ENCODE measurements around the gene SLX4IP. TPM values are rescaled to one million over a fixed set of nuclear protein-coding genes. Genes with fewer than 3 reads are reported as not detected.

Gene SLX4IP
- total RNA-seq, 1 experiment from 2014 or later: 11.1 TPM

DNA sequence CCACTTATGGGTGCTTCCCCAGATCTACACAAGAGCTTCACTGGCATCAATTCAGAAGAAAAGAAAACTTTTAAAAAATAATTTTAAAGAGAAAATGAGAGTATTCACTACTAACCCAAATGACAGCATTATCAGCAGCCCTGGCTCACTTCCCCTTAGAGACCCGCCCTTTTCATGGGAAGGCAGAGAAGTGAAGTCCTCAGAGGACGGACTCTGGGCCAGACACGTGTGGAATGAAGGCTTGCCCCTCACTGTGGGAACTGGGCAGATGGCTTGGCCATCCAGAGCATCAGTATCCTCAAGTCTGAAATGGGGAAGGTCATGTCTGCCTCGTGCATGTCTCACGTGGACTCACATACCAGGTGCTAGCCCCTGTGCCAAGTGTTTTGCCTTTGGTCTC lies 175.1 kb downstream of the SLX4IP start:
- TF ChIP-seq, protein P1, sequence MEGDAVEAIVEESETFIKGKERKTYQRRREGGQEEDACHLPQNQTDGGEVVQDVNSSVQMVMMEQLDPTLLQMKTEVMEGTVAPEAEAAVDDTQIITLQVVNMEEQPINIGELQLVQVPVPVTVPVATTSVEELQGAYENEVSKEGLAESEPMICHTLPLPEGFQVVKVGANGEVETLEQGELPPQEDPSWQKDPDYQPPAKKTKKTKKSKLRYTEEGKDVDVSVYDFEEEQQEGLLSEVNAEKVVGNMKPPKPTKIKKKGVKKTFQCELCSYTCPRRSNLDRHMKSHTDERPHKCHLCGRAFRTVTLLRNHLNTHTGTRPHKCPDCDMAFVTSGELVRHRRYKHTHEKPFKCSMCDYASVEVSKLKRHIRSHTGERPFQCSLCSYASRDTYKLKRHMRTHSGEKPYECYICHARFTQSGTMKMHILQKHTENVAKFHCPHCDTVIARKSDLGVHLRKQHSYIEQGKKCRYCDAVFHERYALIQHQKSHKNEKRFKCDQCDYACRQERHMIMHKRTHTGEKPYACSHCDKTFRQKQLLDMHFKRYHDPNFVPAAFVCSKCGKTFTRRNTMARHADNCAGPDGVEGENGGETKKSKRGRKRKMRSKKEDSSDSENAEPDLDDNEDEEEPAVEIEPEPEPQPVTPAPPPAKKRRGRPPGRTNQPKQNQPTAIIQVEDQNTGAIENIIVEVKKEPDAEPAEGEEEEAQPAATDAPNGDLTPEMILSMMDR (IDR thresholded peaks at IDR 0.05 in 2 of 3, conservative IDR thresholded peaks at IDR 0.05 in 1 of 3; ENCODE audit: borderline replicate concordance in 1 of 3, insufficient read depth in 1 of 3, low read depth in 2 of 3, low read length in 2 of 3): no peak
- TF ChIP-seq EZH2phosphoT487 (IDR thresholded peaks at IDR 0.05; ENCODE audit: borderline replicate concordance) (no peak), SRF (IDR thresholded peaks at IDR 0.05; ENCODE audit: low read depth) (no peak), REST (IDR thresholded peaks at IDR 0.05; ENCODE audit: low read depth) (no peak), EGR1 (IDR thresholded peaks at IDR 0.05; ENCODE audit: low read depth) (no peak)
- TF ChIP-seq, protein P2, sequence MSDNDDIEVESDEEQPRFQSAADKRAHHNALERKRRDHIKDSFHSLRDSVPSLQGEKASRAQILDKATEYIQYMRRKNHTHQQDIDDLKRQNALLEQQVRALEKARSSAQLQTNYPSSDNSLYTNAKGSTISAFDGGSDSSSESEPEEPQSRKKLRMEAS (IDR thresholded peaks at IDR 0.05): no peak
- intact Hi-C loops (cut with micrococcal nuclease): no loop called here
- CTCF ChIA-PET: no interaction called here

More for the DNA sequence above, 175.1 kb downstream of the SLX4IP start:
- Histone ChIP-seq H2AFZ (ENCODE audit: low read depth, low read length, poor library complexity, severe bottlenecking) (no peak overlapping the region), H3K79me2 (ENCODE audit: insufficient read depth, low read length) (no peaks in the 10 kb centered on the region), H3K9me2 (ENCODE audit: insufficient read depth) (no peaks in the 10 kb centered on the region), H3K4me2 (ENCODE audit: low read length) (no peak overlapping the region), H4K20me1 (ENCODE audit: insufficient read depth) (no peaks in the 10 kb centered on the region), H3K4me3 (replicated peaks in 1 of 2; ENCODE audit: low read depth in 1 of 2, low read length in 2 of 2) (no peak overlapping the region), H3K36me3 (ENCODE audit: control insufficient read depth in 1 of 2, insufficient read depth in 2 of 2, low read length in 2 of 2) (no peaks in the 10 kb centered on the region), H3K9me3 (ENCODE audit: control insufficient read depth in 1 of 2, insufficient read depth in 1 of 2, low read depth in 1 of 2, low read length in 2 of 2) (no peaks in the 10 kb centered on the region), H3K27ac (ENCODE audit: low read depth, low read length) (no peak overlapping the region), H3K27me3 (ENCODE audit: insufficient read depth, low read length) (no peaks in the 10 kb centered on the region), H3K9ac (ENCODE audit: low read length) (no peak overlapping the region), H3K4me1 (ENCODE audit: control insufficient read depth in 1 of 2, insufficient read depth in 2 of 2, low read length in 2 of 2) (peaks cover 0 to 2% of the 10 kb centered on the region in 2 experiments; a peak in 2 of 4 replicates)
- ATAC-seq (no peak), DNase-seq (ENCODE audit: low read depth, low spot score) (no peak)
- BruUV-seq (replicated peaks): no TSS peak
- POLR2A ChIA-PET: no interaction called here
- RAD21 ChIA-PET (ENCODE audit: low non-redundant PET in 1 of 2, low total read pairs in 2 of 2, uncharacterized antibody in 2 of 2, unreplicated experiment in 2 of 2): no interaction called here

All from HCT116 (cell line).